Measurements from ENCODE around the gene PRSS2. TPM values are rescaled to one million over a fixed set of nuclear protein-coding genes. Genes with fewer than 3 reads are reported as not detected.

Gene PRSS2
- not detected in 2 replicates for total RNA-seq

GRCh38 chr7:142770661-142771352 lies at the start of gene PRSS2:
TSS of gene PRSS2 (plus strand) at chr7:142770970. CDS start at chr7:142770983, 13 bp downstream.
- H3K36me3 ChIP-seq (ENCODE audit: control insufficient read depth, insufficient read depth, low read length), result no peaks in the 10 kb centered on the region
- no peaks in the 10 kb centered on the region for H3K27me3 ChIP-seq (ENCODE audit: control insufficient read depth, insufficient read depth, low read length)
- H3K4me3 ChIP-seq (ENCODE audit: low read depth, low read length), result no peak within 1 kb of the TSS
- TF ChIP-seq CTCF (IDR thresholded peaks at IDR 0.05; ENCODE audit: insufficient read depth, low read length, poor library complexity, severe bottlenecking), result no peak
- no peak for DNase-seq (ENCODE audit: low read depth)

GRCh38 chr7:142720986-142721385 lies 49.8 kb upstream of the PRSS2 start:
- no peak overlapping the region for H3K4me3 ChIP-seq (ENCODE audit: low read depth, low read length)
- no peaks in the 10 kb centered on the region for H3K27me3 ChIP-seq (ENCODE audit: control insufficient read depth, insufficient read depth, low read length)
- no peak for TF ChIP-seq CTCF (IDR thresholded peaks at IDR 0.05; ENCODE audit: insufficient read depth, low read length, poor library complexity, severe bottlenecking)
- no peaks in the 10 kb centered on the region for H3K36me3 ChIP-seq (ENCODE audit: control insufficient read depth, insufficient read depth, low read length)
- no peak for DNase-seq (ENCODE audit: low read depth)

GRCh38 chr7:142722248-142722794 lies 48.4 kb upstream of the PRSS2 start:
- no peak for DNase-seq (ENCODE audit: low read depth)
- Histone ChIP-seq H3K36me3 (ENCODE audit: control insufficient read depth, insufficient read depth, low read length) (no peaks in the 10 kb centered on the region), H3K4me3 (ENCODE audit: low read depth, low read length) (no peak overlapping the region), H3K27me3 (ENCODE audit: control insufficient read depth, insufficient read depth, low read length) (no peaks in the 10 kb centered on the region)
- no peak for TF ChIP-seq CTCF (IDR thresholded peaks at IDR 0.05; ENCODE audit: insufficient read depth, low read length, poor library complexity, severe bottlenecking)

- no peak overlapping the region for H3K4me3 ChIP-seq (ENCODE audit: low read depth, low read length)
- no peaks in the 10 kb centered on the region for H3K27me3 ChIP-seq (ENCODE audit: control insufficient read depth, insufficient read depth, low read length)
- H3K36me3 ChIP-seq (ENCODE audit: control insufficient read depth, insufficient read depth, low read length), result no peaks in the 10 kb centered on the region
- no peak for TF ChIP-seq CTCF (IDR thresholded peaks at IDR 0.05; ENCODE audit: insufficient read depth, low read length, poor library complexity, severe bottlenecking)
- DNase-seq (ENCODE audit: low read depth), result no peak
Measured at GRCh38 chr7:142733271-142733670, 37.5 kb upstream of the PRSS2 start.

GRCh38 chr7:142739923-142740492 lies 30.8 kb upstream of the PRSS2 start:
- H3K27me3 ChIP-seq (ENCODE audit: control insufficient read depth, insufficient read depth, low read length), result peaks cover 2% of the 10 kb centered on the region
- DNase-seq (ENCODE audit: low read depth), result no peak
- no peak for TF ChIP-seq CTCF (IDR thresholded peaks at IDR 0.05; ENCODE audit: insufficient read depth, low read length, poor library complexity, severe bottlenecking)
- no peak overlapping the region for H3K4me3 ChIP-seq (ENCODE audit: low read depth, low read length)
- no peaks in the 10 kb centered on the region for H3K36me3 ChIP-seq (ENCODE audit: control insufficient read depth, insufficient read depth, low read length)
